ENCODE results near the gene MYO5B.

Gene MYO5B

GRCh38 chr18:50166901-50167300 is 28.0 kb downstream of the MYO5B start:
- TF ChIP-seq CTCF (IDR thresholded peaks at IDR 0.05; ENCODE audit: control insufficient read depth, extremely low read depth, insufficient read depth), result no peak
- DNase-seq (ENCODE audit: low read depth), result no peak
- H3K4me3 ChIP-seq (ENCODE audit: low read depth, low read length), result no peak overlapping the region

- DNase-seq (ENCODE audit: low read depth), result no peak
- no peak for TF ChIP-seq CTCF (IDR thresholded peaks at IDR 0.05; ENCODE audit: control insufficient read depth, extremely low read depth, insufficient read depth)
- no peak overlapping the region for H3K4me3 ChIP-seq (ENCODE audit: low read depth, low read length)
These were observed 31.4 kb downstream of the MYO5B start for GRCh38 chr18:50163505-50163904.

GRCh38 chr18:50162486-50163304 is 32.3 kb downstream of the MYO5B start:
- DNase-seq (ENCODE audit: low read depth), result peak; percentile 14
- H3K4me3 ChIP-seq (ENCODE audit: low read depth, low read length), result no peak overlapping the region
- no peak for TF ChIP-seq CTCF (IDR thresholded peaks at IDR 0.05; ENCODE audit: control insufficient read depth, extremely low read depth, insufficient read depth)

- DNase-seq (ENCODE audit: low read depth), result peak; percentile 7
- TF ChIP-seq CTCF (IDR thresholded peaks at IDR 0.05; ENCODE audit: control insufficient read depth, extremely low read depth, insufficient read depth), result no peak
- no peak overlapping the region for H3K4me3 ChIP-seq (ENCODE audit: low read depth, low read length)
These were observed 33.2 kb downstream of the MYO5B start for GRCh38 chr18:50161597-50162205.

GRCh38 chr18:50159654-50160046 is 35.3 kb downstream of the MYO5B start:
- DNase-seq (ENCODE audit: low read depth), result no peak
- TF ChIP-seq CTCF (IDR thresholded peaks at IDR 0.05; ENCODE audit: control insufficient read depth, extremely low read depth, insufficient read depth), result no peak
- no peak overlapping the region for H3K4me3 ChIP-seq (ENCODE audit: low read depth, low read length)

GRCh38 chr18:50158866-50159653 is 35.9 kb downstream of the MYO5B start:
- TF ChIP-seq CTCF (IDR thresholded peaks at IDR 0.05; ENCODE audit: control insufficient read depth, extremely low read depth, insufficient read depth), result no peak
- DNase-seq (ENCODE audit: low read depth), result peak; percentile 85
- no peak overlapping the region for H3K4me3 ChIP-seq (ENCODE audit: low read depth, low read length)
